GM18870 (cell line): ENCODE results near the gene ROBO2.

ENCODE experiments used
- ATAC-seq: cut with Tn5 transposase; IDR thresholded peaks from one replicate; pipeline ENCODE4 v1.9.1; 2021; ENCODE audit warnings: moderate library complexity; ENCODE audit not compliant: unreplicated experiment

Gene ROBO2

DNA sequence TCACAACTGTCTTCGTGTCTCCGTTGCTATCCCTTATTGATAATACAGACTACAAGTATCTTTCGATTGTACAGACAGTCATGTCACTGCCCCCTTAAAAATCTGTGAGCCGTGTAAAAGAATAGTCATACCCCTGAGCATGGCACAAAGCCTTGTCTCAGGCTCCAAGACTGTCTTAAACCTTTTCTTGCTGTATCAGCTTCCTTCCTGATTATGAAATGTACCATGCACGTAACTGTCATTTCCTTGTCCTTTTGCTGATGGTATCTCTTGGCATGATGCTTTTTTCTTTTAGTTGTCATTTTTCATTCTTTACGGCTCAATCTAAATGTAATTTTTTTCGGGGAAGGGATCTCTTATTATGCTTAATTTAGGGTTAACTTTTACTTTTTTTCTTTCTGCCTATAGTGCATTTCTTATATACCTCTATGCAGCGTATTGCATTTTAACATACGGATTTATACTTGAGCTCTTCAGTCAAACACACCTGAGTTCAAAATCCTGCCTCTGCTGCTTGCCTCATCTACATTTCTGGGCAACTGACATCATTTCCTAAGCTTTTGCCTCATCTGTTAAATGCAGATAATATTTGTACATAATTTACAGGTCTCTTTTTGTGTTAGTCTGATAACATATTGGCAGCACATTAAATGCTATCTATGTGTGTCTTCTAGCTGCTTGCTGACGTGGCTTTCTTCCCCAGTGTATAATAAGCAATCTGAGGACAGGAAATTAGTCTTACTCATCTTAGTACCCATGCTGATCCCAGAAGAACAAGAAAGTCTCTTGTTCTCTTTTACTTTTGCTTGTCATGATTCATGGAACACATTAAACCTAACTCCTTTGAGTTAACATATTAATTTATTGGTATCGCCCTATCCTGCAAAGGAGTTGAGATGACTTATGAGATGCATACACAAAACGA, 57.3 kb downstream of the ROBO2 start:
- no peak for ATAC-seq

DNA sequence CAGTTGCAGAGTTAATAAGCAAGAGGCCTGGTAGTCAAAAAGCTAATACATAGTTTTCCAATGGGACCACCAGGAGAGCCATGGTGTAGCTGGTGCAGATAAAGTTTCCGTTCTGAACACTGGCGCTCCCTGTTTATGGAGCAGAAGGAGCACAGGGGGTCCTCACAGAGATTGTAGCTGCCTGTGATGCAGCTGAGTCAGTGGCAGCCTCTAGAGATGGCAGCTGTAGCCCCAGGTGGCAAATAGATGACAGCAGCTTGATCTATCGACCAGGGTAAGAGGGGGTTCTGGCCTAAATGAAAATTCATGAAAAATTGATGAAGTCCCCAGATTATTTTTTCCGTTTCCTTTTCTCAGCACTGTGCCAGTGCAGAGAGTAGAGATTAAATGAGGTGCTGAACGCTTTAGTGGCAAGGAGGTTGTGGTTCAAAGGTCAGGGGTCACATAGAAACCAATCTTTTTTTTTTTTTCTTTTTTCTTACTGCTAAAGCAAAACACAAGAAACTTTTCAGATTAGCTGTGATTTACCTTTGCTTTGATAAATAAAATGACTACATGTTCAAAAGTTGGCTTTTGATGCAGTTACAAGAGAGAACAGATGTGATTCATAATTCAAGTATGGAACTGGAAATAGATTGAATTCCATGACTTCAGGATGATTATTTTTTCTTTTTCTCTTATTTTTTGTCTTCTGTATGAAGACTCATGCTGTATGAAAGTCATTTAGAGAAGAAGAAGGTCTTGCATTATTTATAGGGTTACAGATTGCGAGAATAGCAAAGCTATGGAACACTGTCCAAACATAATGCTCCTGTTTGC, 63.3 kb downstream of the ROBO2 start:
- ATAC-seq = no peak

DNA sequence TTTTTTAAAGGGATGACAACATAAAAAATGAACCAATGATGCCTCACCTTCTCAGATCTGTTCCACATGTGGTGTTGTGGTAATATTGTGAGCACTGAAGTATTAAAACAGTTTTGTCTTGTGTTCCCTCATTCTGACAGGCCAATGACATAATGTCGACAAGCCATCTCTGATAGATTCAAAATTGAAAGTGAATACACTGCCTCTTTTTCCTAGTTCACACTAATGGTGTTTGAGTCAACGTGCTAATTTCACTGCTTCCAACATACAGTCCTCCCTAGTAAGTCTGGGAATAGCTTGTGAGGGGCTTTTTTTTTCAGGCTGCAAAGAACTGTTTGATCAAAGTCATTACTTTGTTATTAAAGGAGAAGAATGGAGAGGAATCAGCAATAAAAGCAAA, 82.8 kb downstream of the ROBO2 start:
- no peak for ATAC-seq

DNA sequence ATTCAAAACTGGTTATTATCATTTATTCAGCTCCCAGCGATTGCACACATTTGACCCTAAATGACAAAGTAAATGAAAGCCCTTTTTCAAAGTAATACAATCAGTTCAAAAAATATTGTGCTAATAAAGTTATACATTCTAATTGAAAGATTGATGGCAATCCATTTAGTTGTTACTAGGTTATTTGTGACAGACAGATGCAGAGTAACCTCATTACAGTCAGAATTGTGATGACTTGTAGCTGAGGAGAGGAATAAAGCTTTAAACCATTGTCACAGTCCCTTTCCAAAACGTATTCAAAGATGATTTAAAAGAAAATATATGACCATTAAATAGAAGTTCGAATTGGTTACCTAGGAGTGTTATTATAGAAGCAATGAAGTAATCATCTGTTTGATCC, 86.1 kb downstream of the ROBO2 start:
- ATAC-seq = no peak

DNA sequence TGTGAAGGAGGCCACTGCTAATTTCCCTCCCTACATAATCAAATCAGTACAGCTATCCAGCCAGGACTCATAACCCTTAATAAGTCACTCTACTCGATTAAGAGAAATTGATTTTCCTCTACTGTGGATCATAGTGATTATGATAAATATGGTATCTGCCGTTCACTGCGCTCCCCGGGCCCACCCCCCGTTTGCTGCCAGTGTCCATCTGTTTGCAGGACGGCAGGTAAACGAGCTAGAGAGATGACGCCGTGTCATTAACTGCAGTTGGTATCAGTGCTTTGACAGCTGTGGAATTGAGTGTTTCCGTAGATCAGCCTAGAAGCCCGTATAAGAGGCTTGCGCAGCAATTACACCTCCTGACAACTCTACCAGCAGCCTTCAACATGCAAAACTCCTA, 94.9 kb downstream of the ROBO2 start:
- no peak for ATAC-seq

DNA sequence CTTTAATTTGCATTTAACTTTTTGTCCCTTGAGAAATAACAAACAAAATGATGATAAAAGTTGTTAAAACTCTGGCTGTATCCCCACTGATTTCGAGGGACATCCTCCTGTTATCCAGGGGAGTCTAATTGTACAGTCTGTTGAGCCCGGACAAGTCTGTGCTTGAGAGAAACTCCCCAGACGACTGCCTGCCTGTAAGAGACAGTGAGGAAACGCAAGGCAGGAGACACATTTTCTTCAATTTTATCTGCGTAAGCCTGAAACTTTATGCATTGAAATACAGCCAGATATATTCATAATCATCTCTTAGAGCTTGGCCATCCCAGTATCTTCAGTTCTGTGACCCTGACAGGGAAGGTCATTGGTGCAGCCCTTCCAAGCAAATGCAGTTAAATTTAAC, 97.7 kb downstream of the ROBO2 start:
- no peak for ATAC-seq

DNA sequence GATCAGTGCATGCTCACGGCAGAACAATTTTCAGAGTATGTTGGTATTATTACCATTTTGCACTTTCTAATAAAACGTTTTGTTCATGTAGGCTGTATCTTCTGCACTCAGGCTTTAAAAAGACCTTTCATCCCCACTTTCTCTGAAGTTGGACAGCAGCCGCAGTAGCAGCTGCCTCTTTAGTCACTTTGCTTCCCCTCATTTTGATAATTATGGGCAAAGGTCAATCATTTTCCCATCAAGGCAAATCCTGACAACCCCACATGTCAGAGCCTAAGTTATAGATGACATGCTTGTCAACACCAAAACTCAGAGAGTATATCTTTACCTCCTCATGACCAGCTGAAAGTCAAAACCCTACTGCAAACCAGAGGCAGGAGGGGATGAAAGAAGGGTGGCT, 99.7 kb downstream of the ROBO2 start:
- ATAC-seq = no peak

DNA sequence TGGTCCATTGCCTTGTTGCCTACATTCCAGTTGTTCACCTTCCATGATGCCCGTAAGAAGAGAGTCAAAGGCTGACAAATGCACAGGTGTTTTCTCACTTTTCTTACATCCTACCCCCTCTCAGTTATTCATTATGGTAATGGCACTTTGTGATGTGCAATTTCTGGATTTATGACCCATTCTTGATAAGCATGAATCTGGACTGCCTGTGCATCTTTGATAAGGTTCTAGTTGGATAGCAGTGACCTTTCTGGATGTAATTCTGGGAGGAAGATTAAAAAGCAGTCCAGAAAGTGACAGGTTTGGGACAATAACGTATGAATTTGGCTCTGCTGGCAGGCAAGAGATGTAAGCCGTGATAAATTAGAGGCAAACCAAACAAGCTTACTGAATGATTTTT, 101.5 kb downstream of the ROBO2 start:
- no peak for ATAC-seq

DNA sequence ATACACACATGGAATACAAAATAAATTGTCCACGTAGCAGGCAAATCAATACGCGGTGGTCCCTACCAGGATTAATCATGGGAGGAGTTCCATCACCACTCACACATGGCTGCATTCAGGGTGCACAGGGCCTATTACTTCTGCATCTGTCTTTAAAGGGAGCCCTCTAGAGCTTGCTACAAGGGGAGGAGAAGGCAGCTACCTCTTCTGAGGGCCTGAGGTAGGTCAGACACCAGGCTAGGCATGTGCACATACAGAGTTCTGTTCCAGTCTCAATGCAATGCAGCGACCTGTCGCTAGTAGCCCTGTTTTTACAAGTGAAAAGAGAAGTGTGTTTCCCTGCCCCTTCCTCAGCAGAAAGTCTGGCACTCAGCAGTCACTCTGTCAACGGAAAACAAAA, 102.7 kb downstream of the ROBO2 start:
- no peak for ATAC-seq

DNA sequence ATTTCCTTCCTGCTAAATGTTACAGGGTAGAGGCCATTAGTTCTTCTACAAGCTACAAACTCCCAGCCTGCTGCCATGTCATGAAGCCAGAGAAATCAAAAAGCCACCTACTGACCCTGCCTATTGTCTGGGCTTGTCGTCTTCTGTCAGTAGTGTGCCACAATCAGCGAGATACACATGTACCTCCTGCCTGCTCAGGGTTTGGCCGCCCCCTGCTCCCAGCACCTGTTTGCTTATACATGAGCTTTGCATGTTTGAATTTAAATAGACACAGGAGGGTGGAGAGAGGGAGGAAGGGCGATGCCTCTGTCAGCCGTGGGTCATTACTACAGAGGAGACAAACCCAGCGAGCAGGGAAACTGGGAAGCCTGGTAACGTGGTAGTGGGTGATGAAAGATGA, 106.1 kb downstream of the ROBO2 start:
- no peak for ATAC-seq

DNA sequence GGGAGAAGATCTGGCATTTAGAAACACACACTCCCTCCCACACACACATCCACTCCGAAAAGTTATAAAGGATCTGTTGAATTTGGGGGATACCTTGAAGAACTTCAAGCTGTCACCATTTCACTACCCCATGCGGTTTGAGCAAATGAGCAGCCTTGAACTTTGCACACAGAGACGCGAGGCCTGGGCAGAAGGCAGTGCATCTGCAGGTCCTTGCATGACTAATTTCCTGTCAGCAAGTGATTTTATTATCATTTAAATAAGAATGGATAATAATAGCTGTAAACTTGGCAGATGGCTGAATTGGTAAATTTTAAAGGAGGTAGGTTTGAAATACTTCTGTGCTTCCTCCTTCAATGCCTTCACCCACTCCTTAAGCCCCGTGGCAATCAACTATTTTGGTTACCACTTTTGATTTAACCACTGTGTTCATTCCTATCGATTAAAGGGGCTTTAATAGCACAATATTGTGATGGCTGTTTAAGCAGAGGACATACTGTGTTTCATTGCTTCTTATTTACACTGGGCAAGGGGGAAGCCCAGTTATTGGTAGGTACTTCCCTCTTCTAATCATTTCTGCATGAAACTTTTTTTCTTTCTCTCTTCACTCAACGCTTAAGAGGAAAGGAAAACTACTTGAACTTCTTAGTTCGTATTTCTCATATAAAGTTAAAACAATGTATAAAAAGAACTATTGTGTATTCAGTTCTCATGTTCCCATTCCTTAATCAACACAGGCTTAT, 108.1 kb downstream of the ROBO2 start:
- ATAC-seq = no peak

DNA sequence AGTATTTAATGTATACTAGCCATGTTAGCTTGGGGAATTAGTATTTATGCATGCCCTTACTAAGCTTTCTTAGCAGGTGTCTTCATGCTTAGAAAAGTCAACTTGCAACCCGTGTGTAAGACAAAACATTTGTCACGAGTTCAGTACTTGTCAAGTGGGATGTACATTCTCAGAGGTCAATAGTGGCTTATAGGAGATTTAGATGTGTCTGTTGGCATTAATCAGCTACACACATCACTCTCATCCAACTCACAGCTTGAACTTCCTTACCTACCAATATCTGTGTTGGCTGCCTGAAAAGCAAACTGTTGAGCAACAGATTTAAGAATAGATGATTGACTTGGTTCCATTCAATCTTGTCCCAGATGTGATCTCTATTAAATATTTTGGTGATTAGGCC, 109.5 kb downstream of the ROBO2 start:
- ATAC-seq = no peak

DNA sequence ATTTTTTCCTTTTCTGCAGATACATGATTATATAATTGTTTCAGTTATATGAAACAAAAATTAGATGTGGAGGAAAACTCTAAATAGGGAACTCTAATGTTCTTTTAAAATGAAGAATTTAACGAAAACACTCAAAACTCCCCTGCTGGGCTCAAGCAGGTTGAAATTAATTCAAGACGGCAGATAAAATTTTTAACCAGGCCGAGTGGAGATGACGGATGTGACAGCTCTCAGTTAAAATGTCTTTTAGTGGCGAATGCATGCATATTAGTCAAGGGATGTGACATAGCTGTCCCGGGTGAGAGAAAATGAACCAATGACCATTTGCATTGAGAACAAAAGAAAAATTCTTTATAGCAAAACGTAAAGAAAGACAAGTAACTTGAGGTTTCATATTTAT, 110.1 kb downstream of the ROBO2 start:
- no peak for ATAC-seq

DNA sequence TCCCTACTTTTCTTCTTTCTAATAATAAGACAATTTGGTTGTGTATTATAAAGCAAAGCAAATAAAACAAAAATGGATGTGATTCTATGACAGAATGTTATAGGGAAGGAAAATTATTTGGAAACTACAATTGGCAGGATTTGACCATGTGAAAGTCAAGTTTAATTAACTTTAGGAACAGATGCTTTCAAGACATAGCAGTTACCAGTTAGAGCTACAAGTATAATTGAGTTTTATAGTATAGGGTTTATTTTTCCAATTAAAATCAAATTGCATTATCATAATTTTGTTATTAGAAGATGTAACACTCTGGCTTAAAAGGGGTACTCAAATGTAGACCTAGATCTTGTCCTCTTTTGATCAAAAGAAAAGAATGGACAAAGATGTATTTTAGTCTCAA, 110.9 kb downstream of the ROBO2 start:
- ATAC-seq = no peak

DNA sequence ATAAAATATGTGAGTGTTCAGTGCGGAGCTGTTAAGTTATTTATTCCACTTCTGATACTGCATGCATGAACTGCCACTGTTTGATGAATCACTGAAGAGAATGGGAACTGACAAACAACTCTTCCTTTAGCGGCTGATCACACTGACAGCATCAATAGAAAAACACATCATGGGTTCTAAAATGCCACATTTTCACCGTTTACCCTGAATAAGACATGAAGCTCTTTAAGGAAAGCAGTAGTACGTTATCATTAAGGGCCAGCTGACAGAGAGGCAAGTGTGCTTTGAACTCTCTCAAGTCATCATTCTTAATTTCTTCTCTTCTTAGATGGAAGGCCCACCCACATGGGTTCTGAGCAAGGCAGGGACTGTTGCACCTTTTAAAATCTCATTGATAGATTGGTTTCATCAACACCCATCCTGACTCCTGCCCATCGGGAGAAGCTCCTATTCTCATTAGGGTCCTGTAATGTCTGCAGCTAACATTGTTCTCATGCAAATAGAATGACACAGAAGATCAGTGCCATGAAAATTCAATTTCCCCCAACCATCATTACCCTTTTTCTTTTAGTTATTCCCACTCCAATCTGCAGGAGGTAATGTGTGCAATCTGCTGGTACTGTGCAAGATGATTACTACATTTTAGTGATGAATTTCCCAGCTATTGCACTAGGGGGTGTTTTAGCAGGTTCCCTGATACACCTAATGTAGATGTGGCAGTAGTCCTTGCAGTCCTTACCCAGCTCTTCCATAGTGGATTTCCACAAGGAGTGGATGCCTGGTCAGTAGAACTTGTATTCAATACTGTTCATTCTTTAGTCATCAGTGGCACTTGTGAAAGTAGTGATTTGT, 119.1 kb downstream of the ROBO2 start:
- no peak for ATAC-seq

DNA sequence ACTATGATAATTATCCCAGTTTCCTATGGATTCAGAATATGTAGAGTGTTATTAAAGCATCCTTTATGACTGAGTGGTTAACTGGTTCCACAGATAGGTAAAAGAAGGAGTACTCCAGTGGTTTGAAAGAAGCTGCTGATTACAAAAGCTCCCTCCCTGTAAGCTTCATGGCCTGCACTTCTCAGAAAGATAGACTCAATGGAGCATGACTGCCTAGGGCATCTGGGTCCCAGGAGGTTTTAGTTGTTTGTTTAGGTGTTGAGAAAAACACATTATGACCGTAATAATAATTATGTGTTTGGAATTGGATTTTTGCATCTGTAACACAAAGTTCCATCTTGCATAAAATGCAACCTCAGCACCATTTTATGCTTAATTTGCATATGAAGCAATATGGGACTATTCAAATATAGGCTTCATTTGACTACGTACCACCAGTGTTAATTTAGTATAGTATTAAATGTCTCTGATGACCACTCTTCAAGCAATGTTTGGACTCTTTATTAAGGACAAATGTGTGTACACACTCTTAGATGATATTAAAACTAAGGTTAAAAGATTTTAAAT, 121.1 kb downstream of the ROBO2 start:
- ATAC-seq = no peak

DNA sequence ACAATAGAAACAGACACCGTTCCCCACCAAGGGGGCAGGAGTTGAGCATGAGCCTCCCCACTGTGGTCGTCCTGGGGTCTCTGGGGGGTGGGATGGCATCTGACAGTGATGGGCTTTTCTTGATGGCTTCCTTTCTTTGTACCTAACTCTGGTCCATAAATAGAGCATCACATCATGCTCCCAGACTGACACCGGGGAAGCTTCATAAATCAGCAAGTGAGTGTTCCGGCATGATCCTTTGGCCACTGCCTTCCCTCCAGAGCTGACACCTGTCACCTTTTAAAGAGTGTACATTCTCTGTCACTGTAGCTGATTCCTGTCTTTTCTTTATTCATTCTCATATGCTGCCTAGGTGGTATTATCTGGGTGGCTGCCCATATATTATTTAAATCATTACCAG, 129.9 kb downstream of the ROBO2 start:
- ATAC-seq = no peak

DNA sequence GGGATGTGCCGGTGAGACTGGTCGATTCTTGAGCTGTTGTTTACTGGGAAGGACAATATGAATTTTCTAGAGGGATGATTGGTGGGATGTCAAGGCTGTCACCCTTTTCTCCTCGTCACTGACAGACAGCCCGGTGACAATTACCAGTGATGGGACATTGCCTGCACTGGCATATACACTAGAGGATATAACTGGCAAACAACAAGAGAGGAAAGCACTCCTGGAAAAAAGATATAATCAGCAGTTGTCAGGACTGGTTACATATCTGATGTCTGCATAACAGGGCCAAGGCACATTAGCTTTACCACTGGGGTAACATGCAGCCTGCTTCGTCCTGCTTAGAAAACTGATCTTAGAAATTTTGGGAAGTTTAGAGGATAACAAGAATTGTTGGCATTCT, 131.1 kb downstream of the ROBO2 start:
- ATAC-seq = no peak

DNA sequence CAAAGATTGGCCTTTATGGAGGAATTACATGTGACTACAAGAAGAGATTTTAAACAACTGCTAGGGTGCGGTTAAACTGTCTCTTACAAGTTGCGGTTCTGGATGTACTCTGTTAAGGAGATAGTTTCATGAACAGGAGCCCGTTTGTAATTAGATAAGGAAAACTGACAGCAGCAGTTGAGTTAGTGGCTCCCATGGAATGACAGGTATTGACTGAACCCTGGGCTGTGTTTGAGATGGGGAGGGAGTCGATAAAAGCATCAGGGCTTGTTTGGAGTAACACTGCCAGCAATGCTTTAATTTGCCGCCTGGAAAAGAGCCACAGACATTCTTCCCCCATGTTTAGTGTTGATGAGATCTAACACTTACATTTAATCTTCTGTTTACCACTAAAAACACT, 139.9 kb downstream of the ROBO2 start:
- ATAC-seq = no peak

DNA sequence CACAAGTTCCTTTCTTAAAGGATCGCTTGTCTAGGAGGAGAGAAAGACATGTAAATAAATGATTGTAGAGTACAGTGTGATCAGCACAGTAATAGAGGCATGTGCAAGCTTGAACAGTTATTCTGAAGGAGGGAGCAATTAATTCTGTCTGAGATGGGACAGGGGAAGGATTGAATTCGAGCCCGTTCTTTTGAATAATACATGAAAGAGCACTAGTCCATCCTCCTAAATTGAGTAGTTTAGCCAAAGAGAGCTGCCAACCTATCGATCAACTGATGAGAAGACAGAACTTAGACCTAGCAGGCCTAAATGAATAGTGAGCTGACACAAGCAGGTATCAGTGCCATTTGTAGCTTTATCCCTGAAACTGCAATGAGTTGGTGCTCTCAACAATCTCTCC, 142.4 kb downstream of the ROBO2 start:
- no peak for ATAC-seq
